GM21619 (cell line): ENCODE measurements around the gene NTRK2.
A peak's percentile ranks its signal among the peaks of the same experiment; 100 is the strongest.

ENCODE experiments used
- ATAC-seq: cut with Tn5 transposase; IDR thresholded peaks from one replicate; pipeline ENCODE4 v1.9.1; 2021; ENCODE audit not compliant: unreplicated experiment

The NTRK2 gene

DNA sequence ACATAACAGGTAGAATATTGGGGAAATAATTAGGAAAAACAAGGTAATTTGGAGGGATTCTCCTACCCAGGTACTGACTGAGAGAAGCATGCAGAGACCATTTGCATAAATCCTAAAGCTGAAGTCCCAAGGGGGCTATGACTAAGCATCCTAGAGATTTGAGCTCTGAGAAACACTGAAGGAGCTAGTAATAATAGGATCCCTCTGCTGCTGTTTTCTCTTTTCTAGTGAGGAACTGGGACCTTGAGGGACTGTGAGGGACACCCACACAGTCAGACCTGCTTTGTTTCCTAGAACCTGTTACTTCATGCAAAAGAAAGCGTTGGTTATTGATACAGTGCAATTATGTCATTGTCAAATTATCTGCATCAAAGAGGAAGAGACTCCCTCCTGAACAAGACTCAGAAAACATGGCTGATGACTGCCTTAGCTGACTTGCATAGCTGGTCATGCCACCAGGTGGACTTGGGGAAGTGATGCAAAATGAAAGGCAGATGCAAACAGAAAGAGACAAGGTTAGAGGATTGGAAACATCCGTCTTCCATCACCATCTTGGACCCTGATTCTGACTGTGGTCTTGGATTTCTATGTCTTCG, 335.4 kb downstream of the NTRK2 start:
- no peak for ATAC-seq

DNA sequence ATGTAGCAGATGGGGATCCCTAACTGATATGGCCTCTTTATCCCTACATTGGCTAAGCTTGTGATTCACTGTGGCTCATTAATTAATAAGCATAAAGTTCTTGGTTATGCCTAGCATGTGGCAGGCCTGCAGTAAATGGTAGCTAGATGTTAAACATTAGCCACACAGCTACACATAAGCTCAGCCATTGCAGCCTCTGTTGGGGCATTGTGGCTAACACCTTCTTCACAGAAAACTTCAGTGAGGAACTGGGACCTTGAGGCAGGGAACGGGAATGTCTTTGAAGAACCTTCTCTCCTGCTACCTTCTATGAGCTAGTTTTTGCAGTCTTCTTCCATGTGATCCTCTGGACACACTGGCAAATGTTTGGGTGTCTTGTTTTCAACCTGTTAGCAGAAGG, 338.2 kb downstream of the NTRK2 start:
- ATAC-seq, result no peak

DNA sequence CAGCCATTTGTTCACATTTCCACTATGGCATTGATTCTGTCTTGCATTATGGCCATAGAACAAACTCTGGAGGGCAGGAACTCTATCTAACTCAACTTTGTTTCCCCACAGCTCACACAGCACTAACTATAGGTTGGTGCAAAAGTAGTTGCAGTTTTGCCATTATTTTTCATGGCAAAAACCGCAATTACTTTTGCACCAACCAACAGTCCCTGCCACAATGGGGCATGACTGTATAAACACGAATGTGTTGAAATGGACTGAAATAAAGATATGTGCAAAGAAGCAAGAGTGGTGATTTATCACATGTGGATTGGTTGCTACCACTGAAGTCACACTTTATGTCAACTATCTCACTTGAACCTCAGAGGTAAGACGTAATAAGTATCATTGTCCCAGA, 338.7 kb downstream of the NTRK2 start:
- no peak for ATAC-seq

DNA sequence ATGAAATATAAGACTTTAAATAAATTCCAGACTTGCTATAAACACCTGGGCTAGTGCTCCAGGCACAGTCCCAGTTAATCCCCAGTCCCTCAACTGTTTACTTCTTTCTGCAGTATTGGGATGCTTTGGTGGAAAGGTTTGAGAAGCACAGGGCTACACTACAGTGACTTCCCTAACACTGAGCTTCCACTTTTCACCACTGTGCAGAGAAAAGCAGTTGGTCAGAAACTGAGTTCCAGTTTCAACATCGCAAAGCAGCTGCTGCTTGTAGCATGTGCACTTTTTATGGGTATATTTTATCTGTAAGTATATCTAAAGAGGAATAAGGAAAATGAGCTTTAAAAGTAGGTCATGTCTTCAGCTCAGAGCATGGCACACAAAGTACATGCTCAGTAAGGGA, 339.7 kb downstream of the NTRK2 start:
- peak; percentile 80 for ATAC-seq

DNA sequence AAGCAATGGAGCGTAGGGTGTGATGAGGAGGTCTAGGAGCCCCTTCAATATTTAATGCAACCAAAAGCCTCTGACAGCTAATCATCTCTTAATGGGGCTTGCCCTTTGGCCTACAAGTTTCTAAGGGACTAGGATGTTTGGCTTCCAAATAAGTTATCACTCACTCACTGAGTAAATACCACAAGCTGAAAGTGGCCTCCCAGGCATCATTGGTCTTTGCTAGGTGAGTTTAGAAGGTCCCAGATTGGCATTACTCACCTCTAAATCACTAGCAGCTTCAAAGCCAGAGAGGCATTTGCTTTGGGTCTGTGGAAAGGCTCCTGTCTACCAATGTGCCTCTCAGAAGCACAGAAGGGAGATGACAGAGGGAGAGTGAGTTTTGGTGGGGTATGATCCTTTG, 344.2 kb downstream of the NTRK2 start:
- no peak for ATAC-seq

DNA sequence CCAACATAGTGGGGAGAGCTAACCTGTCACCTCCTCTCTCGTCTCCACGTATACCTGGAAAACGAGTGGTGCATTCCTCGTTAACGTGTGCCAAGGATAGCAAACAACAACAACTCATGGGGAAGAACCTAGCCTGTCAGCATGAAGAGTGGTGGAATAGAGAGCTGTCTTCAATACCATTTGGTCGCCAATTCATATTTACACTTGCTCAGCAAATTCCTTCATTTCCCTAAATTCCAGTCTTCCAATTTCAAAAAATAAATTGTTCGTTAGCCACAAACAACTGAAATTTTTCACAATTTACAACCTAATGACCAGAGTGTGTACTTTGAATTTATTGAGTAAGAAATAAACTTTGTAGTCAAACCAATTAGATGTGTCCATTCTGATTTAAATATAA, 344.8 kb downstream of the NTRK2 start:
- ATAC-seq, result no peak

DNA sequence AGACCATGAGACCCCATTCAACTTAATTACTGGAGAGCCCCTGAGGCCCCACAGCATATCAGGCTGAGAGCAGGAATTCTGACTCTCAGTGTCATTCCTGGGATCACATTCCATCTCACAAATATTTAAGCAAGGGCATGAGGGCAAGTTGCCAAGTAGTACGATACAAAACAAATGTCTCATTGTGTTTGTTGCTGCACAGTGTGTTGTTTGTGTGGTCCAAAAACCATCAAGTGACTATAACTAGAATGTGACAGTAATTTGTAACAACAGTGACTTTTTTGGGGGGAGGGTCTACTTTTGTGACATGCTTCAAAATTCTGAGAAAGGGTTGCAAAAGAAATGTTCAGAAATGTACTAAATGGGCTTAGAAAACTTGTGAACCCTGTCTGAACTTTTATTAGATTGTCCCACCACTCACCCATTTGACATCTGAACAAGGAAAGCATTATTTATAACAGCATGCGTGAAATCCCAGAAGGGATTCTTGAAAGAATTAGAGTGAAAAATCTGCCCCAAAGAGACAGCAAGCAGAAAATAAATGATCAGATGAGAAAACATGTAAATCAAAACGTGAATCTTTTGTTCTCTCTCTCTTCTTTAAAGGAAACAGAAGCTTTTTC, 347.0 kb downstream of the NTRK2 start:
- no peak for ATAC-seq

DNA sequence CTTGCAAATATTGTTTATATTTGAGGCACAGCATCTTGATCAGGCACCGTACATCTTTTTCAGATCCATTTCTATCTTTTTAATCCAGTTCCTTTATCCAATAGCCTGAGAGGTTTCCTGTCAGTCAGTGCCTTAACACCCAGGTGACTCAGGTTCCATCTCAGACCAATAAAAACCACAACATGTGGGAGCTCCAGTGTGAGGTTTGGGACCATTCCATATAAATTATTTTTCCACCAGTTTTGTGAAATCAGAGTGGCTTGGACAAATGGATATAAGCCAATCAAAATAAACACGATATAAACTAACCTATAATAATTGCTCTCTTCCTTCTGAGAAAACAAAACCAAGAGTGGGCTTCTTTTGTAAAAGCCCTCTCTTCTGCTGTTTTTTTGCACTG, 351.3 kb downstream of the NTRK2 start:
- no peak for ATAC-seq

DNA sequence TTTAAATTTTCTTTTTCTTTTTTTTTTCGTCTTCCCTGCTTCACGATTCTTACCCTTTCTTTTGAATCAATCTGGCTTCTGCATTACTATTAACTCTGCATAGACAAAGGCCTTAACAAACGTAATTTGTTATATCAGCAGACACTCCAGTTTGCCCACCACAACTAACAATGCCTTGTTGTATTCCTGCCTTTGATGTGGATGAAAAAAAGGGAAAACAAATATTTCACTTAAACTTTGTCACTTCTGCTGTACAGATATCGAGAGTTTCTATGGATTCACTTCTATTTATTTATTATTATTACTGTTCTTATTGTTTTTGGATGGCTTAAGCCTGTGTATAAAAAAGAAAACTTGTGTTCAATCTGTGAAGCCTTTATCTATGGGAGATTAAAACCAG, 352.2 kb downstream of the NTRK2 start:
- ATAC-seq, result no peak

DNA sequence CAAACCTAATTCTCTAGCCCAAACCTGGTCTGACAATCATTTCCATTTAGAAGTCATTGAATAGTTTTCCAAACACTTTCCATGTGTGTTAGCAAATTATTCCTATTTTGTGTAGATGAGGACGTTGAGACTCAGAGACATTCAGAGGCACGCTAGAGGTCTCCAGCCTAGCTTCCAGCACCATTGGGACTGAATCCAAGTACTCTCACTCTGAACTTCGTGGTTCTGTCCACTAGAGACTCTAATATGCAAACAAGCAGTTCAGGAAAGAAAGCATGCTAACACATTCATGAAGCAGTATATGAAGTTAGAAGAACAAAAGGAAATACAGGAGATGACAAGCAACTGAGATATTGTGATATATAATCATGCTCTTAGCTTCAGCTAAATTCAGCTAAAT, 354.8 kb downstream of the NTRK2 start:
- ATAC-seq, result no peak

DNA sequence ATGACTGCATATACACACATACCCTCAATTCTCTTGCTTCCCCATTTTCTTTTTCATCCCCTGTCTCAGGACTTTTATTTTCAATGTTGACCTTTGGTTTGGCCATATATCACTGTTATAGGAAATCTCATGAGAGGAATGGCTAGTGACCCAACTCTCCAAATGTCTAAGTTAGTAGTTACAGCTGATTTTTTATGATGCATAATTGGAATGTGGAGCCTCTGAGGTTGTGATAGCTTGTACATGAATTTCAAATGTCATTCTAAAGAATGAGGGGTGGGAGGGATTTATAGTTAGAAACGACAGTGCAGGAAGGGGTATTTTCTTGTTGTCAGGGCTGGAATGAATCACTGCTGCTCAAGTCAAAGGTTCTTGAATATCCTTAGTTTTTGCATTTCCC, 356.1 kb downstream of the NTRK2 start:
- ATAC-seq, result no peak

DNA sequence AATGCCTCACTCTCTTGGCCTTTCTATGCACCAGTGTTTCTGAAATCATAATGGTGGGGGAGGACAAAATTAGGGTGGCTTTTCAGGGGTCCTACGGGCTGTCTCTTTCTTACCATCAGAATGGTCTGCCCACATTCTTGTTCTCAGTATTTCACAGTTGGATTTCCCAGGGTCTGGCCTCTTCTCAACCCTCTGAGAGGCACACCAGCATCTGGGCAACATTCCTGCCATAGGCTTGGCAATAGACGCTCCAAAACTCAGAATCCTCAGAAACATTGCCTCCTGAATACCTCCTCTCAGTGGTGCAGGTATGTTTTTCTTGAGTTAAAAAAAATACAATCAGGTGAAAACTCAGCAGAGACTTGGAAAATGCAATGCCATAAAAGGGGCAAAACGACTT, 358.3 kb downstream of the NTRK2 start:
- no peak for ATAC-seq

DNA sequence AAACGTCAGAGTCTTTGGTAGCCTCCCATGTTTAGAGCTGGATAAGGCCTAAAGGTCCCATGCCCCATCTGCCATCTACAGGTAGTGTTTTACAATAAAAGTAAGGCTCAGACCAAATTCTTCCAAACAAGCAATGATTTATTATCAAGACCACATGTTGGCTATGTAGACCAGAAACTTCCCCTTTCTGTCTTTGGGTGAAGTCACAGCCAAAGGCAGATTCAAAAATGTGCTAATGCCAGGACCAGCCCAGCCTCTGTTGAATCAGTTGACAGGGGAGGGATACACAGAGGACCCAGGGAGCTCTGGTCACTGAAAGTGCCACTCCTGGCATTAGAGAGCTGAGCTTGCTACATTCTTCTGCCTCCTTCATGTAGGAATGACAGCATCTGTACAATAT, 360.8 kb downstream of the NTRK2 start:
- ATAC-seq, result no peak

DNA sequence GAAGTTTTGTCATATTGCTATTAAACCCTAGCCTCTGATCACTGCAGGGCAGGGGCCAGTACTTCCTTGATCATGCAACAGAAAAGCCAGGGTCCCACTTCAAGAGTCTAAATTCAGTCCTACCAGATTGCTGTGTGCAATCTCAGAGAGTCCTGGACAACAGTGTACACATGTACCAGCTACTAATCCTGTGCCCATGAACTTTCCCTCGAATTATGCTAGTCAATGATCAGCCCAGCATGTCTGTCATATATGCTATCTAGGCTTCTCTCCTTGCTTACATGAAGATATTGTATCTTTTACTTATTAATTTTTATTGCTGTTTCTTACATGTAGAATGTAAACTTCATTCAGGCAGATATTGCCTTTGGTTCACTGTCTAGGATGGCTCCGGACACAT, 367.0 kb downstream of the NTRK2 start:
- no peak for ATAC-seq

DNA sequence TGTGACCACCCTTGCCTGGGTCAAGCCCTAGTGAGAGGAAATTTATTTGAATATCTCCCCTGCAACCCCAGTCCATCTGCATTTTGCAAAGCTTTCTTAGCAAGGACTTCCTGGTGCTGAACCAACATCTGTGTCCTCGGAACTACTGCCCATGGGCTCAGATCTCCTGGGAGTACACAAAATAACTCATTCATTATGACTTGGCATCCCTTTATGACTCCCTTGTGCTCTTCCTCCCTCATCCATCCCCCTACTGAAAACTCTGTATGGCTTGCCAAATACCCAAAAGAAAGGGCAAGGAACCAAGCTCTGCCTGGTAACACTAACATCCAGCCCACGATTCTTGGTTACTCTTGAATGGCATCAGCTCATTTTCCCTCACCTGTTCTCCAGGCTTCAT, 368.5 kb downstream of the NTRK2 start:
- ATAC-seq, result no peak

DNA sequence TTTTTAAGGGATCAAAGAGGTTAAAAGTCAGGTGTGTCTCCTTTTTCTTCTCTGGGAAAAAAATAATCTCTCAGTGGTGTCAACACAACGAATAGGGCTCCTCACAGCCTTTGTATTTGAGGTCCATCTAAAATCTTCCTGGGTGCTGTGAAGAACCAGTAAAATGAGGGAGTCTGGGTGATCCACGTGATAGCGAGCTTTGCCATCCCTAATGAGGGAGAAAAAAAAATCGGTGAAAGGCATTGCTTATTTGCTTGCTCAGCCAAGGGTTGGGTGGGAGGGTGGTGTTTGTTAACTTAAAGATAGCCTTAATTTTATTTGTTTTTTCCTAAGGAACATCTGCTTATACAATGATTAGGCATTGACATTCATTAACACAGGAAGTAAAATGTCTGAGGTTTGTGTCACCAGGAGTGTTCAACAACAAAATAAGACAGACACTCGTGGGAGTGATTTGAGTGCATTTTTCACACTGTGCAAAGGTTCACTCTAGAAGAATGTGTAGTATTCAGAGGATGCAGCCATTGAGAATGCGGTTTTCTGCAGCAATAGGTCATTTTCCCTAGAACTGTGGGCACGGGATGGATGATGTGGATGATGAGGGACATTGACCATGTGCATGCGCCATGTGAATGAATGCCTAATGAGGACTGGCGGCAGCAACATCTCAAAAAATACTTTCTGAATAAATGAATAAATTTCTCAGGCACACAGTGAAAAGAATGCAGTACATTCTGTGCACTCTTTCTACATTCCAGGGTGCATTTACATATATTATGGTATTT, 369.5 kb downstream of the NTRK2 start:
- no peak for ATAC-seq

DNA sequence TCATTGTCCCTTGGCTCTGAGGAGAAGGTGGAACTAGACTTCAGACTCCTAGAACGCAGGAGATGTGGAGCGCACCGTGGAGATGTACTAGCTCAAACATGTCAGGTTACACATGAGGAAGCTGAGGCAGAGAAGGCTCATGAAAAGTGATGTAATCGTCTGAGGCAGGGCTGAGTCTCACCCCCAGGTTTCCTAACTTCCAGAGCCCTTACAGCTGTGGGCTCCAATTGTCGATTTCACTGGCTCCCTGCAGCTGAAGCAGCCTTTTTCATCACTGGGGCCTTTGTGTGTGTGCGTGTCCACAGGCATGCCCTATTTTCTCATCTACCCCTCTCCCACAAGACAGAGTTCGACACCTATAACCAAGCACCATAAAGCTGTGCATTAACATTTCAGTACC, 370.6 kb downstream of the NTRK2 start:
- ATAC-seq, result no peak

DNA sequence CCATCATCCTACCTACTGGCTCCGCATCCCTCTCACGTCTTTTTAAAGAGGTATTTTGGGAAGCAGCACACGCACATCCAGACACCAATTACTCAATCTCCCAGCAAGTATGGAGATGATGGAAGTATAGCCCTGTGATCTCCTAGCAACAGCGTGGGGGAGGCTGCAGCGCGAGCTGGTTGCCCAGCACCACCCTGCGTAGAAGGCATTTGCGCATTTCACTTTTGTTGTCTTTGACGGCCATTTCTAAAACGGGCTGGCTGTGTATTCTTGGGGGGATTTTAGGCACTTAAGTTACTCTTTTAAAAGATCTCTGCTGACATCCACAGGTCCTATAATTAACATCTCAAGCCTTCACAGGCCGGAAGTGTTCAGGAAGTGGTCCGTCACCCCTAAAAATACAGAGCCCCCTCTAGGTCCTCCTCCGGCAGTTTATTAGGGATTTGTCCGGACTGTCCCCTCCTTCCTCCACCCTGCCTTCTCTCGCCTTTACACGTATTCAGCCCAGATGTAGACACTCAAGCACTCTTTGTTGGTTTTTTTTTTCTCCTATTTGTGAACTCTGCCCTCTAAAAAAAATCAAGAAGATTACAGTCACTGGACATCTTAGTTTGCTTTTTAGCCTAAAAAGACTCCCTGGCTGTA, 371.4 kb downstream of the NTRK2 start:
- ATAC-seq, result no peak

DNA sequence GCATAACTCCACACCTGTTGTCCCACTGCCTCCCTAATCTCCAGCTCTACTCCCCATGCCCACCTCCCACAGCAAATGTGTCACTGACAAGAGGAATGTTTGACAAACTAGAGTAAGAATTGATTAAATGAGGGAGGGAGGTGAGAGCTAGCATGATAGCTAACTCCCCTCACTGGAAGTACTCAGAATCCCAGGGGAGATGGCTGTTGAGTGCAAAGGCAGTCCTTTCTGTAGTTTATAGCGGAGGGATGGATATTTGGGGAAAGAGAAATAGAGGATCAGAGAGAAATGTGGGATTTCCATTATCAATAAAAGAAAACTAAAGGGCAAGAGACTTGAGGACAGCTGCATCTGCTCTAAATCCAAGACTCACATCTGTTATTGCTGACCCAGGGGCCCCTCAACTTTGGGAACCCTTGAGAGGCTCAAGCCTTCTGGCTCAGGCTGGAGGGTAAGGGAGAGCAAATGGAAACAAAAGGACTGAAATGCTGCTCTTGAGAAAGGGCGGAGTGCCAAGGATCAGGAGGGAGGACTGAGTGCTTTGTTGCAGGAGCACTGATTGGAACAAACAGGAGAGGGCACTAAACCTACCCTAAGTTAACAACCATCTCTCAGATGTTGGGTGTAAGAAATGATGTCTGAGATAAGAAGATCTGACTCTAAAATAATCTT, 372.1 kb downstream of the NTRK2 start:
- no peak for ATAC-seq

DNA sequence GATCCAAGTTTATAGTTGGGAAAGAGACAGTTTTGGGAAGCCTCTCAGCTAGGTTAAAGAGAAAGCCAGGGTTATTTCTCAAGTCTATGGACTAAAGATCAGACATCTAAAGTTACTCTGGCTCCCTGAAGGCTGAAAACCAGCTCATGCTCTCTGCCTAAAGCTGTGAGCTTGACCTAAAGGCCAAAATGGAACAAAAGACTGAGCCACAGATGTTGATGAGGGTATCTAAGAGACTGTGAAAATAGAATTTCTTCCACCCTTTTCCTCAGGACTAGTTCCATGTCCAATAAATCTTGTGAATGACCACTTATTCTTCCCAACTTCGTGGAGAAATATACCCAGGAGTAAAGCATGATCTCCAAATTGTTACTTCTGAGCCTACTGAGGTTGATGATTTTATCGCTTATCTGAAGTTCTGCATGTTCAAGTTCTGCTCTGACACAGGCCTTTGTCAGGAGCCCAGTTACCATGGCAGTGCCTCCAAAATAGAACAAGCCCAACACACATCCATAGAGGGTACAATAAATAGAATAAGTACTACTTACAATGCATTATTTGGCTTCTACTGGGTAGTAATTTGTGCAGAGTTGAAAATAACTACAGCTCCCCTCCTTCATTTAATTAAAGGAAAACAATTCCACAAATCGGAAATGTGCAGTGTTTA, 373.6 kb downstream of the NTRK2 start:
- no peak for ATAC-seq

DNA sequence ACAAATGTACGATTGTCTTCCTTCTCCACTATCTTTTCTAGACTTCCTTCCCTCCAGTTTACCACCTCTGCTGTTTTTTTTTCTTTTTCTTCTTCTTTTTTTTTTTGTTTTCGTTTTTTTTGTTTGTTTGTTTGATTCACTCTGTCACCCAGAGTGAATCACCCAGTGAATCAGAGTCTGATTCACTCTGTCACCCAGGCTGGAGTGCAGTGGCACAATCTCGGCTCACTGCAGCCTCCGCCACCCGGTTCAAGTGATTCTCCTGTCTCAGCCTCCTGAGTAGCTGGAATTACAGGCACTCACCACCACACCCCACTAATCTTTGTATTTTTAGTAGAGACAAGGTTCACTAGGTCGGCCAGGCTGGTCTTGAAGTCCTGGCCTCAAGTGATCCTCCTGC, 375.7 kb downstream of the NTRK2 start:
- no peak for ATAC-seq
